H1 (cell line): Measurements from ENCODE around the gene FITM2. TPM values are rescaled to one million over a fixed set of nuclear protein-coding genes. Genes with fewer than 3 reads are reported as not detected.

Experiments
- CTCF ChIA-PET: fragments of 300-600 bp; sonication (Branson Sonifier 250); formaldehyde crosslinking; loops from one replicate; lab custom pipeline; 2021; ENCODE audit not compliant: partially characterized antibody; lab: Charles Lee
- POLR2A ChIA-PET: fragments of 300-600 bp; sonication (Branson Sonifier 250); formaldehyde crosslinking; loops from one replicate; lab custom pipeline; 2021; ENCODE audit warnings: inconsistent platforms; ENCODE audit not compliant: partially characterized antibody; lab: Charles Lee
- DNase-seq, 2 experiments: peaks; one replicate each; pipeline versions ENCODE4 v3.0.0 to v3.0.0-alpha.2; 2010 to 2022; ENCODE audit warnings: low spot score in 2 of 2, low read depth in 1 of 2, mixed read lengths in 1 of 2
- FAIRE-seq: peaks from 2 replicates; lab custom pipeline; 2011; peaks lifted over from hg19 to GRCh38; lab: Jason Lieb, UNC
- H2AFZ ChIP-seq: 2 replicates; pipeline ENCODE4 v1.8.1; 2012; ENCODE audit warnings: low read length, inconsistent platforms
- H2AK5ac ChIP-seq: 2 replicates; pipeline ENCODE4 v1.6.1; 2013; ENCODE audit warnings: low read depth, low read length
- H2BK120ac ChIP-seq: replicated peaks from 2 replicates; pipeline ENCODE3; 2013; ENCODE audit warnings: low read depth, low read length, inconsistent platforms
- H2BK12ac ChIP-seq: 2 replicates; pipeline ENCODE4 v1.6.1; 2013; ENCODE audit warnings: low read depth, low read length
- H2BK15ac ChIP-seq: 2 replicates; pipeline ENCODE4 v1.6.1; 2013; ENCODE audit warnings: low read length
- H2BK20ac ChIP-seq: 2 replicates; pipeline ENCODE4 v1.6.1; 2013; ENCODE audit warnings: low read length
- H2BK5ac ChIP-seq: 2 replicates; pipeline ENCODE4 v1.6.1; 2013; ENCODE audit warnings: low read depth, low read length
- H3K14ac ChIP-seq: 2 replicates; pipeline ENCODE4 v1.6.1; 2013; ENCODE audit warnings: inconsistent platforms; ENCODE audit not compliant: insufficient read length
- H3K18ac ChIP-seq: 2 replicates; pipeline ENCODE4 v1.6.1; 2013; ENCODE audit warnings: low read length; ENCODE audit errors: extremely low read depth
- H3K23ac ChIP-seq: 2 replicates; pipeline ENCODE4 v1.6.1; 2013; ENCODE audit warnings: inconsistent platforms; ENCODE audit not compliant: insufficient read length
- H3K23me2 ChIP-seq: 2 replicates; pipeline ENCODE4 v1.6.1; 2013; ENCODE audit warnings: low read depth, low read length
- H3K27ac ChIP-seq: 2 replicates; pipeline ENCODE4 v1.6.1; 2011; ENCODE audit warnings: low read depth, low read length, inconsistent platforms
- H3K27me3 ChIP-seq, 4 experiments: replicated peaks in 1 of 4; 1 replicate in 1 of 4; 2 replicates in 3 of 4; pipeline versions ENCODE4 v1.6.1 to v1.8.1; 2011 to 2013; ENCODE audit warnings: low read length in 3 of 4, mild to moderate bottlenecking in 3 of 4, inconsistent platforms in 2 of 4, mixed read lengths in 2 of 4, moderate library complexity in 1 of 4; ENCODE audit not compliant: control insufficient read depth in 3 of 4, insufficient read depth in 3 of 4; ENCODE audit errors: extremely low read depth in 1 of 4
- H3K36me3 ChIP-seq, 4 experiments: 2 replicates each; pipeline versions ENCODE4 v1.6.1 to v1.8.1; 2011 to 2013; ENCODE audit warnings: mild to moderate bottlenecking in 4 of 4, low read length in 3 of 4, moderate library complexity in 2 of 4, control low read depth in 1 of 4, inconsistent platforms in 1 of 4; ENCODE audit not compliant: insufficient read depth in 4 of 4, control insufficient read depth in 2 of 4
- H3K4ac ChIP-seq: replicated peaks from 2 replicates; pipeline ENCODE3; 2013; ENCODE audit warnings: low read length, low read depth, mixed read lengths, inconsistent platforms; ENCODE audit not compliant: insufficient read length
- H3K4me1 ChIP-seq, 4 experiments: replicated peaks in 1 of 4; 1 replicate in 1 of 4; 2 replicates in 3 of 4; pipeline versions ENCODE4 v1.6.1 to v1.8.1; 2011 to 2013; ENCODE audit warnings: low read length in 3 of 4, inconsistent platforms in 2 of 4, mixed read lengths in 1 of 4; ENCODE audit not compliant: insufficient read depth in 4 of 4, control insufficient read depth in 3 of 4
- H3K4me2 ChIP-seq, 2 experiments: 2 replicates each; pipeline versions ENCODE4 v1.6.1 to v1.8.1; 2011 to 2013; ENCODE audit warnings: low read depth in 2 of 2, low read length in 2 of 2, control low read depth in 1 of 2, inconsistent platforms in 1 of 2, mild to moderate bottlenecking in 1 of 2; ENCODE audit not compliant: insufficient read depth in 1 of 2
- H3K4me3 ChIP-seq, 4 experiments: fragments of 200-600, 300-600 bp in 1 of 4; sonication (generic), shearing (Covaris generic), sonication (Bioruptor Twin) in 1 of 4; 2 replicates each; pipeline versions ENCODE4 v1.5.1 to v1.8.1; 2011 to 2016; ENCODE audit warnings: low read length in 4 of 4, low read depth in 3 of 4, control low read depth in 2 of 4, inconsistent platforms in 2 of 4, mild to moderate bottlenecking in 2 of 4, mixed read lengths in 1 of 4, moderate library complexity in 1 of 4; ENCODE audit not compliant: insufficient read depth in 2 of 4; ENCODE audit errors: extremely low read depth in 1 of 4
- H3K56ac ChIP-seq: replicated peaks from 2 replicates; pipeline ENCODE3; 2013; ENCODE audit warnings: low read depth, mild to moderate bottlenecking, mixed read lengths, low read length, inconsistent platforms; ENCODE audit not compliant: insufficient read length
- H3K79me1 ChIP-seq: 2 replicates; pipeline ENCODE4 v1.6.1; 2013; ENCODE audit warnings: low read depth, low read length, control low read depth
- H3K79me2 ChIP-seq, 2 experiments: 2 replicates each; pipeline versions ENCODE4 v1.6.1 to v1.8.1; 2012 to 2013; ENCODE audit warnings: low read length in 2 of 2, mild to moderate bottlenecking in 2 of 2, inconsistent platforms in 1 of 2; ENCODE audit not compliant: insufficient read depth in 2 of 2, control insufficient read depth in 1 of 2
- H3K9ac ChIP-seq, 4 experiments: replicated peaks in 1 of 4; 1 replicate in 1 of 4; 2 replicates in 3 of 4; pipeline versions ENCODE4 v1.6.1 to v1.8.1; 2011 to 2013; ENCODE audit warnings: low read depth in 3 of 4, low read length in 3 of 4, control low read depth in 2 of 4, mild to moderate bottlenecking in 2 of 4, moderate library complexity in 2 of 4, inconsistent platforms in 1 of 4; ENCODE audit errors: extremely low read depth in 1 of 4
- H3K9me3 ChIP-seq, 2 experiments: 2 replicates each; pipeline versions ENCODE4 v1.6.1 to v1.8.1; 2012 to 2013; ENCODE audit warnings: mild to moderate bottlenecking in 2 of 2, moderate library complexity in 2 of 2, control low read depth in 1 of 2, inconsistent platforms in 1 of 2, low read depth in 1 of 2, low read length in 1 of 2, mixed read lengths in 1 of 2; ENCODE audit not compliant: insufficient read depth in 2 of 2
- H4K20me1 ChIP-seq, 2 experiments: replicated peaks in 1 of 2; 2 replicates each; pipeline versions ENCODE3 to v1.8.1; 2011 to 2013; ENCODE audit warnings: inconsistent platforms in 2 of 2, low read length in 2 of 2, mild to moderate bottlenecking in 1 of 2; ENCODE audit not compliant: insufficient read depth in 2 of 2, control insufficient read depth in 1 of 2
- H4K5ac ChIP-seq: 2 replicates; pipeline ENCODE4 v1.6.1; 2013; ENCODE audit warnings: low read length, low read depth, mixed read lengths, inconsistent platforms; ENCODE audit not compliant: insufficient read length
- H4K8ac ChIP-seq: 2 replicates; pipeline ENCODE4 v1.8.0; 2013; ENCODE audit warnings: mild to moderate bottlenecking, moderate library complexity, low read length, inconsistent platforms; ENCODE audit not compliant: insufficient read depth; ENCODE audit errors: extremely low read depth
- H4K91ac ChIP-seq: replicated peaks from 2 replicates; pipeline ENCODE3; 2013; ENCODE audit warnings: low read length, mixed read lengths, inconsistent platforms; ENCODE audit not compliant: insufficient read length
- RFX5 ChIP-seq: IDR thresholded peaks from 2 replicates; pipeline ENCODE4 v1.6.1; 2011; ENCODE audit warnings: low read depth, low read length, improper control_type of control experiment, borderline replicate concordance
- WGBS, 2 experiments: shearing (Covaris generic) in 1 of 2; methylation state at CpG; one replicate each; pipeline versions ENCODE4 v1.1.6 to v1.1.7; 2013 to 2015; ENCODE audit warnings: low lambda C conversion rate in 2 of 2, mixed read lengths in 2 of 2, inconsistent platforms in 1 of 2, low coverage in 1 of 2, missing lambda C conversion rate in 1 of 2; ENCODE audit not compliant: insufficient replicate concordance in 2 of 2, insufficient coverage in 1 of 2, insufficient read length in 1 of 2; ENCODE audit errors: extremely low coverage in 1 of 2, missing lambda C conversion rate in 1 of 2; 5-methylcytosine and 5-hydroxymethylcytosine counted together
- polyA plus RNA-seq, 7 experiments: library from polyadenylated mRNA; depleted of rRNA in 3 of 7; stranded (reverse) in 5 of 7; unstranded in 2 of 7; fragments of >200 nt in 5 of 7; fragments of 200-250 nt in 2 of 7; gene quantifications; 1 replicate in 5 of 7; 2 replicates in 1 of 7; 4 replicates in 1 of 7; pipeline versions ENCODE4 v1.2.1 to v1.2.3, GENCODE V29; 2011 to 2013; ENCODE audit warnings: missing spikeins in 2 of 7, mixed read lengths in 2 of 7
- total RNA-seq: library from RNA; stranded (reverse); fragmentation: NEBNext Ultra II Directional; extraction: Animal tissue kit (Norgen Biotek cat#: 25700); gene quantifications from 2 replicates; pipeline ENCODE4 v1.2.1, GENCODE V29; 2021

Gene FITM2
- total and polyA plus RNA-seq, 2 of the 8 experiments (the other 6 are each of a cell fraction or from before 2014, with no cell fraction given), result 1.1 to 2.1 TPM

GRCh38 chr20:44356353-44356723 is 45.3 kb upstream of the FITM2 start:
- no peak overlapping the region for H3K9ac ChIP-seq
- H4K8ac ChIP-seq, result no peak overlapping the region
- H3K23me2 ChIP-seq, result peaks cover 5% of the 10 kb centered on the region; the same call in 1 of the 2 replicates
- H2BK20ac ChIP-seq, result no peak overlapping the region
- H4K5ac ChIP-seq, result no peak overlapping the region
- H3K14ac ChIP-seq, result no peak overlapping the region
- no peaks in the 10 kb centered on the region for H3K79me2 ChIP-seq
- H3K27me3 ChIP-seq, result no peaks in the 10 kb centered on the region
- H2BK15ac ChIP-seq, result no peak overlapping the region
- WGBS, 2 experiments, result 92% methylated on average over 14 of the region's 14 CpGs; no CpG with 5 or more reads in 1 of the 2 experiments
- H2BK12ac ChIP-seq, result no peak overlapping the region
- H3K4me1 ChIP-seq, result peaks cover 0 to 6% (median 0%) of the 10 kb centered on the region in 4 experiments; a peak in 1 of 7 replicates
- ChIA-PET CTCF (interaction anchor here (0.7 kb wide), 1 partner anchor 133 kb away, joined by 3 read pairs; no protein-coding TSS in a partner anchor), POLR2A (no interaction called here)
- H3K18ac ChIP-seq, result no peak overlapping the region
- no peak overlapping the region for H3K4ac ChIP-seq
- H4K91ac ChIP-seq, result no peak overlapping the region
- DNase-seq, result no peak
- H2AK5ac ChIP-seq, result no peak overlapping the region
- H4K20me1 ChIP-seq, result no peaks in the 10 kb centered on the region
- H3K56ac ChIP-seq, result no peak overlapping the region
- H3K4me3 ChIP-seq, result no peak overlapping the region
- no peaks in the 10 kb centered on the region for H3K36me3 ChIP-seq
- H3K27ac ChIP-seq, result no peak overlapping the region
- no peaks in the 10 kb centered on the region for H3K9me3 ChIP-seq
- H3K4me2 ChIP-seq, result no peak overlapping the region
- no peaks in the 10 kb centered on the region for H3K79me1 ChIP-seq
- no peak overlapping the region for H2AFZ ChIP-seq
- H2BK120ac ChIP-seq, result no peak overlapping the region
- H2BK5ac ChIP-seq, result no peak overlapping the region
- no peak overlapping the region for H3K23ac ChIP-seq
- FAIRE-seq, result no peak
- TF ChIP-seq RFX5, result no peak
